ENCODE measurements around the gene BOLA2. TPM values are rescaled to one million over a fixed set of nuclear protein-coding genes. Genes with fewer than 3 reads are reported as not detected.
"Not testable (repeated sequence)": the region's sequence is repeated elsewhere in the genome, so short reads cannot be mapped to it uniquely, and the experiment has no call there.

The BOLA2 gene
- total RNA-seq, 1 experiment from 2014 or later = 32.6 TPM

- not testable (repeated sequence) for DNase-seq; H3K27me3 ChIP-seq (ENCODE audit: control insufficient read depth, insufficient read depth, low read length); H3K36me3 ChIP-seq (replicated peaks; ENCODE audit: control insufficient read depth, insufficient read depth, low read length); H3K4me3 ChIP-seq (ENCODE audit: insufficient read depth, low read depth, low read length)
These were observed 48.9 kb downstream of the BOLA2 start for GRCh38 chr16:29405249-29405648.

Other genes with a start within 250 kb of the BOLA2 start
- gene NPIPB11, start 47.6 kb downstream of the BOLA2 start, total RNA-seq (2014; rRNA removed; shearing (Covaris generic)) = 0.03 and 0.37 TPM in 2 replicates
- 39.3 and 71.9 TPM in 2 replicates for gene SLX1B, start 182 bp upstream of the BOLA2 start, total RNA-seq (2014; rRNA removed; shearing (Covaris generic))
- 8.2 and 8.5 TPM in 2 replicates for gene SULT1A4, start 5.6 kb upstream of the BOLA2 start, total RNA-seq (2014; rRNA removed; shearing (Covaris generic))
- gene NPIPB12, start 52.1 kb upstream of the BOLA2 start, total RNA-seq (2014; rRNA removed; shearing (Covaris generic)) = 5.9 and 14.5 TPM in 2 replicates
- gene SPN, start 208.9 kb upstream of the BOLA2 start, total RNA-seq (2014; rRNA removed; shearing (Covaris generic)) = 0.48 and 0.59 TPM in 2 replicates
- 165 and 173 TPM in 2 replicates for gene QPRT, start 224.8 kb upstream of the BOLA2 start, total RNA-seq (2014; rRNA removed; shearing (Covaris generic))